Stimulated activated CD4-positive, alpha-beta T cell treated with anti-CD3 and anti-CD28 coated beads, TNF-alpha, amount 100 ng/mL, for 1 hour (primary cell): ENCODE data around the gene CYFIP1.

Experiments
- DNase-seq, 3 donors: peaks; one replicate each; pipeline ENCODE4 v3.0.0-alpha.2; 2020; ENCODE audit warnings: low read depth in 3 of 3, low spot score in 1 of 3

The CYFIP1 gene

GRCh38 chr15:22823495-22824128, 156.6 kb downstream of the CYFIP1 start:
- DNase-seq: no peak

GRCh38 chr15:22819651-22820050, 160.5 kb downstream of the CYFIP1 start:
- no peak for DNase-seq
